Limb (tissue), 2 donors: ENCODE measurements around the gene HPS4.
"Not testable (repeated sequence)": the region's sequence is repeated elsewhere in the genome, so short reads cannot be mapped to it uniquely, and the experiment has no call there.

Experiments used
- DNase-seq, 2 donors: peaks; one replicate each; pipeline ENCODE4 v3.0.0-alpha.2; 2016; ENCODE audit errors: extremely low spot score in 2 of 2

Gene HPS4

DNA sequence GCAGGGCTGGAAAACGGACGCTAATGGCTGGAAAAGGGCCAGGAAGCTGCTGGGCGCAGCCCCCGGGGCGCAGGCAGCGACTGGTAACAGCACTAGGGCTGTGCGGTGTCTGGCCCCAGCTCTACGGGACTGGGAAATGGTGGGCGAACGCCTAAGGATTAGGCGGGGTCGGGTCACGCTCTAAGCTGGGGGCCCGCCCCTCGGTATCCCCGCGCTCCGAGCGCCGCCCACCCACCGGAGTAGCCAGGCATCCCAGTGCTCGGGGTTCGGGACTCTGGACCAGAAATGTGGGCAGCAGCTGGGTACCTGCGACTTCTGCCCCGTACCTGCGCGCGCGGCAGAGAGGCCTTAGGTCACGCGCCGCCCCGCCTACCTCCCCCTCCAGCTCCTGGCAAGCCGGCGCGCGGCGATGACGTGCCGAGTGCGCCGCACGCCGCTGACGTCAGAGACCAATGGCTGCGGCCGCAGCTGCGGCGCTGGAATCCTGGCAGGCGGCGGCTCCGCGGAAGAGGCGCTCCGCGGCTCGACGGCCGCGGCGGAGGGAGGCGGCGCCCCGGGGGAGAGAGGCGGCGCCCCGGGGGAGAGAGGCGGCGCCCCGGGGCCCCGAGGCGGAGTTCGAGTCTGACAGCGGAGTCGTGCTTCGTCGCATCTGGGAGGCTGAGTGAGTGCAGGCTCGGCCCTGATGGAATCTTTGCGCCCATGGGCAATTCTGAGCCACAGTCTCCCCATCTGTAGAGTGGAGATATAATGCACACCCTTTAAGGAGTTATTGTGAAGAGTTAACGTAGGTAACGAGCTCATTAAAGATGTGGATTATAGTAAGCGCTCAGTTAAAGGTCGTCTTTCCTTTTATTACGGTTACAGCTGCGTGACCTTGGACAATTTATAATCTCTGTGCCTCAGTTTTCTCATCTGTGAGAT lies at the start of gene HPS4, which contains the start of gene SRRD:
HPS4 (minus strand) TSS at position 345 of the 921 bp plus-strand sequence. CDS start 2,021 bp downstream, outside the sequence.
SRRD (plus strand) TSS at position 439 of the 921 bp plus-strand sequence; CDS start at position 453, 14 bp downstream.
- DNase-seq: peak; percentile 92 to 96

DNA sequence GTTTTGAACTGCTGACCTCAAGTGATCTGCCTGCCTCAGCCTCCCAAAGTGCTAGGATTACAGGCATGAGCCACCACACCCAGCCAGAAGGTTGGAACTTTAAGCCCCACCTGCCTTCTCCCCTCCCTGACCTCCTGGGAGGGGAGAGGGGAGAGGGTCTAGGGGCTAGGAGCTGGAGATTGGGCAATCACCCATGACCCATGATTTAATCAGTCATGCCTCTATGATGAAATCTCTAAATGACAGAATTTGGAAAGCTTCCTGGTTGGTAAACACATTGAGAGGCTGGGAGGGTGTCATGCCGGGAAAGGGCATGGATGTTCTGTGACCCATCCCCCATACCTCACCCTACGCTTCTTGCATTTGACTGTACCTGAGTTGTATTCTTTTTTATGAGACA lies 45.8 kb upstream of the HPS4 start:
- DNase-seq: no peak

DNA sequence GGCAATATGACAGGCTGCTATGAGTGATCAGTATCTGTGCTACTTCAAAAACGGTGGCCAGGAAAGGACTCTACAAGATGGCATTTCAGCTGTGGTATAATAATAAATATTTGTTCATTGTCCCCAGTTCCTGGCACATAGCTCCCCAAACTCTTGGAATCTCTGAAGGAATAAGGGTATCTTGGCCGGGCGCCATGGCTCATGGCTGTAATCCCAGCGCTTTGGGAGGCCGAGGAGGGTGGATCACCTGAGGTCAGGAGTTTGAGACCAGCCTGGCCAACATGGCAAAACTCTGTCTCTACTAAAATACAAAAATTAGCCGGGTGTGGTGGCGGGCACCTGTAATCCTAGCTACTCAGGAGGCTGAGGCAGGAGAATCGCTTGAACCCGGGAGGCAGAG lies 44.9 kb upstream of the HPS4 start:
- not testable (repeated sequence) for DNase-seq

DNA sequence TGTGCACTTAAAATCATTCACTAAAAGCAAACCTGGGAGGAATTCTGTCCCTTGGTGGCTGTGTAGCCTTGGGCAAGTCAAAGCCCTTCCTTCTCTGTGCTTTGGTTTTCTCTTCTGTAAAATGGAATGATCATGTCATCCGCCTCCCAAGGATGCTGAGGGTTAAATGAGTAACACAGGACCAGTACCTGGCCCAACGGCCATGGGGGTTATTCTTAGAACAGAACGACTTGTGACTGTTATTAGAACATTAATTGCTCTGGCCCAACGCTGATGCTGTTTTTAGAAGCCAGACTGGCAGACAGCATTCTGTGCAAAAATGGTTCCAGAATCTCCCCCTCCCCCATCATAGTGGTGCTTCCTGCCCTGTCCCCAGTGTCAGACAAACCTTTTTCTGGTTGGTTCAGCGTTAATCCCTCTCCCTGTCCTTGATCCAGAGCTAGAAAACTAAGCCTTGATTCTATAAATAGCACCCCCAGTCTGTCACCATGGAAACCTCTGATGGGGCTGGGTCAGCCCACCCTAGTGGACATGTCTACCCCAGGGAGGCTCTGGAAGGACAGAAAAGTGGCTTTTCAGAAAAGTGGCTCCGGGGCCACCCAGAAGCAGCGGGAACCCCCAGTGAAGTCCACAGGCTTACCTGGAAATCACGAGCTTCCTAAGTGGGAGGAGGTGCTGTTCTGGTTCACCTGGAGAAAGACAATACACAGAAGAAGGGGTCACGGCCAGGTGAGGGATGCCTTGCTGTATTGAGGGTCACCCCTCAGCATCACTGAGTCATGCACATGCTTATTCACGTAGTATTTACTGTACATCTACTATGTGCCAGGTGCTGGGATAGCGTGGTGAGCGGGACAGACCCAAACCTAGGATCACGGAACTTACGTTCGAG lies 44.2 kb upstream of the HPS4 start:
- no peak for DNase-seq

DNA sequence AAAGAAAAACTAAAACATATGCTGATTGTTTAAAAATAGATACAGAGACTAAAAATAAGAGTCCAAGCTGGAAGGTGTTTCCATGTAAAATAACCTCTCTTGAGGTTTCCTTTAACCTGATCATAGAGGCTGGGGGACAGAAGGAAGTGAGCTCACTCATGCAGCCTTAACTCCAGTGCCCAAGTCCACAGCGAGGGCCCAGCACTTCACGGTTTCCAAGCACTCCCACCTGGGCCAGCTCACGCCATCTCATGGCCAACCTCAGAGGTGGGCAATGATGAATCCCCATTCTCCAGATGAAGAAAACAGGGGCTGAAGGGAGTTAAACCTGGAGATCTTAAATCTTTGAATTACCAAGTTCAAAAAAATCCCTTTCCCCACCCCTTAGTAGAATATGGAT lies 43.6 kb upstream of the HPS4 start:
- DNase-seq: no peak

DNA sequence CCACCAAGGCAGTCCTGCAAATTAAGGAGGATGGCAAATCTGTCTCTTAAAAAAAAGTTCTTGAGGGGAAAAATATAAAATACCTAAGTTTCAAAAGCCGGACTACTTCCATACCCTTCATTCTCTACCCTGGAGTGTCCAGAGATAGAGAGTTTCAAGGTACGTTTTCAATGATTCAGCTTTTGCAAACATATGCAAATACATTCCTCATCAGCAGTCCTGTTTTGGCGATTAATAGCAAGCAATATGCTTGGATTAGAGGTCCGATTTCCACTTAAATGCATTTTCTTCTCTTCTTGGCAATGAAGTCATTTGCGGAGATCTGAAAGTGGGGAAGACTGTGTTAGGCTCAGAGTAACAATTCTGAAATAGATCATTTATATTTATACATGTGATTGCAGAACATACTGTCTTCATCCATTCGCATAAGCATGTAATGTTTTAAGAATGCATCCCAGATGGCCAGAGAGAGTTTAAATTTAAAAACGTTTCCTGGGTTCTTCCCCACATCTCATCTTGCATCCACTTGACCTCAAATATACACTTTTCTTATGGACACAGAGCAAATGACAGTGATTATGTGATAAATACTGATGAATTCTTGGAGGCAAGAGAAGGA lies 42.5 kb upstream of the HPS4 start:
- no peak for DNase-seq

DNA sequence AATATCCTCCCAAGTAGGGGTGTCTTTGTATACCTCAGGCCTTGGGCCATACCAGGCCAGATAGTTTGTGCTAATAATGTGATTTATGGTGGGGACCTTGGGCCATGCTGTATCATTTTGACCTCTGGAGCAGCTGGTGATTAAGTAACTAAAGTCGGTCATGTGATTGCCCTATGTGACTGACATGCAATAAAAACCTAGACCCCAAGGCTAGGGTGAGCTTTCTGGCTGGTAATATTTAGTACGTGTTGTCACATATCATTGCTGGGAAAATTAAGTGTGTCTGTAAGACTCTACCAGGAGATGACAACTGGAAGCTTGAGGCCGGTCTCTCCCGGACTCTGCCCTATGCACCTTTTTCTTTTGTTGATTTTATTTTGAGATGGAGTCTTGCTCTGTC lies 41.3 kb upstream of the HPS4 start:
- DNase-seq: no peak

DNA sequence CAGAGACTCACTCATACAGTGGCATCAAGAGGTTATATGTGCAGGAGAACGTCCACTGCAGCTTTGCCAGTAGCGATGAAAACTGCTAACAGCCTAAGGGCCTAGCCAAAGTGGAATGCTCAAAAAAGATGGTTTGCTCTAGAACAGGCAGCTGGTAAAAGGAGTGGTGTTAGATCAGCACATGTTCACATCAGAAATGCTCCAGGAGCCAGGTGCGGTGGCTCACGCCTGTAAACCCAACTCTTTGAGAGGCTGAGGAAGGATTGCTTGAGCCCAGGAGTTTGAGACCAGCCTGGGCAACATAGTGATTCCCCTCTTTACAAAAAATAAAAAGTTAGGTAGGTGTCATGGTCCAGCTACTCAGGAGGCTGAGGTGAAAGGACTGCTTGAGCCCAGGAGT lies 39.0 kb upstream of the HPS4 start:
- no peak for DNase-seq

DNA sequence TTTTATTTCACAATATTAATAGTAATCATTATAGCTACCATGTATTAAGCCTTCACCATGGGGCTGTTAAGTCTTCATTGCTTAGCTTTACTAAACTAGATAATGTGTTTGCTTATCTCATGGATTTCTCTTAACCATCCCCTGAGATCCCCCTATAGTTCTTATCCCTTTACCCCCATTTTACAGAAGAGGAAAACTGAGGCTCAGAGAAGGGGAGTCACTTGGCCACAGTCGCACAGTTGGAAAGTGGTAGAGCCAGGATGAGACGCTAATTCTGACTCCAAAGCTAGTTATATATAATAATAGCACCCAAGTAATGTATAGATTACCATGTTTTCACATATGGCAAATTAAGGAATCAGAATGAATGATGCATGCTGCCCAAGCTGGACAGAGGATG lies 38.4 kb upstream of the HPS4 start:
- no peak for DNase-seq

DNA sequence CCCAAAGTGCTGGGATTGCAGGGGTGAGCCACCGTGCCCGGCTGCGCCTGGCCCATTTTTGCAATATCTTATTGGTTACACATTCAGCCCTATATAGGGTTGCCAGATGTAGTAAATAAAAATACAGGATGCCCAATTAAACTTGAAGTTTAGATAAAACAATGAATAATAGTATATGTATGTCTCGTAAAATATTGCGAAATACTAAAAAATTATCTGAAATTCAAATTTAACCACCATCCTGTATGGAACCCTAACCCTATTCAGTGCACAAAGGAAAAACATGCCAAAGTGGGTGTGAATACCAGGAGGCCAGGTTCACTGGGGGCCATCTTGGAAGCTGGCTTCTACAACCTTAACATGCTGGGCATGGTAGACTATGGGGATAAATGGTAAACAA lies 33.8 kb upstream of the HPS4 start:
- no peak for DNase-seq

DNA sequence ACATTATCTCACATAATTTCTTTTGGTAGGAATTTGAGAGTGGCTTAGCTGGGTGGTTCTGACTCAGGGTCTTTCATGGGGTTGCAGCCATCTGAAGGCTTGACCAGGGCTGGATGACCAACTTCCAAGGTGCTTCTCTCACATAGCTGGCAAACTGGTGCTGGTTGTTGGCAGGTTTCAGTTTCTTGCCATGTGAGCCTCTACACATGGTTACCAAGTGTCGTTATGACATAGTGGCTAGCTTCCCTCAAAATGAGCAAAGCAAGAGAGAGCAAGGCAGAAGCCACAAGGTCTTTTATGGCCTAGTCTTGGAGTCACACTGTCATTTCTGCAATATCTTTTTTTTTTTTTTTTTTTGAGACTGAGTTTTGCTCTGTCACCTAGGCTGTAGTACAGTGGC lies 32.9 kb upstream of the HPS4 start:
- no peak for DNase-seq

DNA sequence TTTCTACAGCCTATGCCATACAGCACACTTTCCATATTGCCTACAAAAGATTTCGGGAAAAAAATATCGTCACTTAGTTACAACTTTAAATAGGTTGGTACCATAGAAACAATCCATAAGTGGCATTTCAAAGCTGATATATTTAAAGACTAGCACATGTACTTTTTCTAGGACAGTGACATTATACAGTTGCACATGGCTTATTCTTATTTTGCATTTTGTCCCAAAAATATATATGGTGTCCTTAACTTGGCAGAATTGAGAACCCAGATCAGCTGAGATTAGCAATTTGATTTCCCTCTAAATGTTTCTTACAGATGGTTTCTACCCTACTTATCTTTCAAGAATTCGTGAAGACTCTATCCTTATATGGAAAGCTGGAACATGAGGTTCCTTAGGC lies 32.3 kb upstream of the HPS4 start:
- no peak for DNase-seq

DNA sequence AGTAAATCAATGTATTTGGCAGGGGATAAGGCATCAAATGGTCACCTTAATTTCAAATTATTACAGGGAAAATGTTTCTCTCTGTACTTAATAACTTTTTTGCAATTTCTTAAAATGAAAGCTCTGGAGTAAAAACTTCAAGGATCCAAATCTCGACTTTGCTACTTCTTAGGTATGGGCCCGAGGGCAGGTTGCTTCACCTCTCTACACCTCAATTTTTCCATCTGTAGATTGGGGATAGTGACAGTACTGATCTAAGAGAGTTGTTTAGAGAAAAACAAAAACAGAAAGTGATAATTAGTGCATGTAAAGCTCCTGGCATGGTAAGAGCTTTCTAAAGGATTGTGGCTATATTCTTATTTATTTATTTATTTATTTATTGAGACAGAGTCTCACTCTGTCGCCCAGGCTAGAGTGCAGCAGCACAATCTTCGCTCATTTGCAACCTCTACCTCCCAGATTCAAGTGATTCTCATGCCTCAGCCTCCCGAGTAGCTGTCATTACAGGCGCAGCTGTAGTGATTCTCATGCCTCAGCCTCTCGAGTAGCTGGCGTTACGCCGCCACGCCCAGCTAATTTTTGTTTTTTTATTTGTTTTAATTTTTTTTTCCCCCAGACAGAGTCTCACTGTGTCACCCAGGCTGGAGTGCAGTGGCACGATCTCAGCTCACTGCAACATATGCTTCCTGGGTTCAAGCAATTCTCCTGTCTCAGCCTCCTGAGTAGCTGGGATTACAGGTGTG lies 31.0 kb upstream of the HPS4 start:
- no peak for DNase-seq

DNA sequence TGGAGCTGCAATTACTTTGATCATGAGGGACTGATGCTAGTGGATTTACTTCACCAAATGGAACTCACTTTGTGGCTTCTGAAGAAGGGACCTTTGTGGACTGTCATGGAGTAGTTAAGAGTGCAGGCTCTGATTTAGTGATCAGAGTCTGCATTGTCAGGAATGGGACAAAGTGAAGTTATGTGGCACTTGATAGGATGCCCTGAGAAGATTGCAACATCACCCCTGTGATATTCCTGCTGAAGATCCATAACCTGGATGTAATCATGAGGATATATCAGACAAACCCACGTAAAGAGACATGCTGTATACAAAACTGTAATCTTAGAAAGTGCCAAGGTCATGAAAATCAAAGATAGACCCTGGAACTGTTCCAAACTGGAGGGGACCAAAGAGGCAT lies 30.3 kb upstream of the HPS4 start:
- DNase-seq: no peak

DNA sequence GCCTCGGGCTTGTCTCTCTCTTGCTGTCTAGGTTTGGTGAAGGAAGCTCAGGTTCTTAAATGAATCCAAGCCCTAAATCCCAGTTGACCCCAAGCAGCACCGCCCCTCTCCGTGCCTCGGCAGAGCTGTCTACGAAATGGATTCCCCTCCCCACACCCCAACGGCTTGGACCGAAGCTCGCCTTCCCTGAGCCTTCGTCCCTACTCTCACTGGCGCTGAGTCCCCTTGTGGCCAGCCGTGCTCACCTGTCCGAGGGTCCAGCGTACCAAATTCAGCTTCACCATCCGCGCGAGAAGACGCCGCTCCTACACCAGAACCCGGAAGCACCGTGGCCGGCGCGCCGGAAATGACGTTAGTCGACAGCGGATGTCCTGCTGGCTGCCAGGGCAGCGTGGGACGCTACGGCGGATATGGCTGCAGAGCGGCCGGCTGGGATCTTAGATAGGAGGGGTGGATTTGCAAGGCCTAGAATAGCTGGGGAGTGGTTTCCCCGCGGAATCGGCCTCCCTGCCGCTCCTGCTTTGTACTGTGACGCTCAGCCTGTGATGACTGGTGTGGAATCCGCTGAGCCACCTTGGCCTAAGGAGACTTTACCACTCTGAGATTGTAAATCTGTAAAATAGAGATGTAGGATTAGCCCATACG lies 28.7 kb upstream of the HPS4 start, which contains the start of gene TFIP11:
TFIP11 (minus strand) TSS at position 325 of the 645 bp plus-strand sequence. CDS start 2,201 bp downstream, outside the sequence.
- DNase-seq: peak; percentile 92 to 97

DNA sequence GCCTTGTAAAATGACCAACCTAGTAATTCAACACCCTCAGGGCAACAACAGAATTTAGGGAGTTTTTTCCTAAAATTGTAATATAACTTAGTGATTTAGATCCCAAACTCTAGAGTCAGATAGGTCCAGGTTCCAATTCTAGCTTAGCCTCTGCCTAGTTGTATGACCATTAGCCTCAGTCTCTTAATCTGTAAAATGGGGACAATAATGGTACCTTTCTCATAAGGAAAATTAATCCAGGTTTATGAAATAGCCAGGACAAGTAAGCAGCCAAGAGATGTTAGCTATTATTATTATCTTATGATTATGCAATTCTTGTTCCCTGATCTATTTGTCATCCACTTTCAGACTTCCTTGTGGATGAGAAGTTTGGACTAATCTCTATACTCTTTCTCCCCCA lies 24.6 kb upstream of the HPS4 start:
- no peak for DNase-seq

DNA sequence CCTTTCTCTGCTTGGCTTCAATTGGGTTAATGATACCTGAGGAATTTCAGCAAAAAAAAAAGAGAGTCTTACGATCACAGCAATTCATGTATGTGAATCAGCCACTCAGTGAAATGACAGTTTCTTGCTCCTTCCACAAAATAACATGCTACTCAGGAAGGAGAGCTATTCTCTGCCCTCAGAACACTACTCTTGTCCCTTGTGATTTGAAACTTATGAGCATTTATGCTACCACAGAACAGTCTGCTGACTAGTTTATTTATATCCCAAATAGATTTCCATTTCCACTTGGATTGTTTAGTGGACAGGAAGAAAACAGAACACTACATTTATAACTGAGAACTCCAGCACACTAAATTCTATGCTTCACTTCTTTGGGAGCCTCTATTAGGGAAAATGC lies 20.2 kb upstream of the HPS4 start:
- DNase-seq: no peak

DNA sequence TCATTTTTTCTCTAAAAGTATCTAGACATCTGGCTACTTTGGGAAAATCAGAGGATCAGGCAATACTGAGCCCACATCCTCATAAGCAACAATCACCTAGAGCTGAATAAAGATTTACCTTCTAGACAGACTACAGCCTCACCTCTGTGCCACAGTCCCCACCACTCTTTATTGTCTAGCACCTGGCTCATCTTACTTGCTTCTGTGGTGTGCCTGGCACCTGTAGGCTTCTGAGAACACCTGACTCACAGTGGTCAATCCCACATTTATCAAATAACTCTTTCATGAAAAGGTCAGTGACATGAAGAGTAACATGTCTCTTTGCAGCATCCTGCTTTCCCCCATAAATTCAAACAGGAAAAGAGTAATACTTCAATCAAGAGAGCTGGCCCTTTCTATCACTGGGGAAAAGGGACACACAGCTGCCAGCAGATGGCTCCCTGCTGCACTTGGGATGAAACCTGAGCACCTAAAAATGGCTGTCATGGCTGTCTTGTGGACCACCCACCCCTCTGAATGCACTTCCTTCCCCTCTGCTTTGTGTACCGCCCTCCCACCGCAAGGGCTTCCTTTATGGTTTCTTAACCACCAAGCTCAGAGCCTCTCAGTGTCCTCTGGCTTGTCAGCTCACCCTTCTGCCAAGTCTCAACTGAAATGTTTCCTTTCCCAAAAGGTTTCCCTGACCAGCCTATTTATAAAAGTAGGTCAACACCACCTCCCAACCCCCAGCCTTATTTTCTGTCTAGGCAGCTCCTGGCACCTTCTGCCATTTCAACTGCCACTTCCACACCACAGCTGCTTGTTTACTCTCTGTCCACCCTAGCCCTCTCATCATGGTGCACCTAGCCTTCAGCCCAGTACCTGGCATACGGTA lies 19.3 kb upstream of the HPS4 start:
- peak; percentile 21 to 40 for DNase-seq

DNA sequence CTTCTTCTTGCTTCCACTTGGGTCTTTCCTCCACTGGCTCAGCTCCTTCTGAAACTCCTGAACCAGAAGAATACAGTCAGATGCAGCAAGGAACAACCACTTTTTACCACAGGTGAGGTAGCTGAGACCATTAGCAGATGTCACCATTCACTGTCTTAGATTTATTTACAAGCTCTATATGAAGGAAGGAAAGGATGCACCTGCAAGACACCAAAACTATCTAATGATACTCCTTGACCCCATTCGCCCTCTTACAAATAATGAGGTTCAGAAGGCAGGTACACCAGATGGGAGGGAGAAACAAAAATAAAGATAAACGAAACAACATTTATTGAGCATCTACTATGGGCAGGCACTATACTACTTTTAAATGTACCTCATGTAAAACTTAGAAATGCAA lies 18.4 kb upstream of the HPS4 start:
- no peak for DNase-seq
